GM18951 (cell line): ENCODE data around the gene JUN.
A peak's percentile ranks its signal among the peaks of the same experiment; 100 is the strongest.

Experiments
- POLR2A ChIP-seq: IDR thresholded peaks from 4 replicates; pipeline ENCODE4 v1.6.1; 2011; ENCODE audit warnings: mild to moderate bottlenecking; ENCODE audit not compliant: insufficient read length, insufficient read depth; ENCODE audit errors: extremely low read depth
- in situ Hi-C: fragments of 300-500 bp; cut with MboI; formaldehyde crosslinking; loops from one replicate; pipeline ENCODE4 v1.12.0; 2022; ENCODE audit warnings: low sequenced_read_pairs, mixed read lengths, inconsistent platforms; ENCODE audit not compliant: unreplicated experiment

JUN gene

GRCh38 chr1:58783993-58784757 lies at the start of gene JUN:
Gene JUN (minus strand): TSS chr1:58784047. CDS start chr1:58783070, 977 bp downstream.
- peak; percentile 100 for TF ChIP-seq POLR2A
- in situ Hi-C loops = no loop called here

GRCh38 chr1:58833166-58833565 lies 49.3 kb upstream of the JUN start:
- in situ Hi-C loops = no loop called here
- no peak for TF ChIP-seq POLR2A

GRCh38 chr1:58830291-58830690 lies 46.4 kb upstream of the JUN start:
- TF ChIP-seq POLR2A = no peak

GRCh38 chr1:58829866-58830265 lies 46.0 kb upstream of the JUN start:
- no peak for TF ChIP-seq POLR2A
- in situ Hi-C loops = no loop called here

More at GRCh38 chr1:58830291-58830690, 46.4 kb upstream of the JUN start:
- in situ Hi-C loops = no loop called here

GRCh38 chr1:58827298-58827697 lies 43.5 kb upstream of the JUN start:
- in situ Hi-C loops = no loop called here
- TF ChIP-seq POLR2A = no peak

- no peak for TF ChIP-seq POLR2A
- in situ Hi-C loops = no loop called here
These were observed 41.0 kb upstream of the JUN start for GRCh38 chr1:58824753-58825389.

- TF ChIP-seq POLR2A = no peak
- in situ Hi-C loops = no loop called here
These were observed 39.7 kb upstream of the JUN start for GRCh38 chr1:58823481-58824010.

GRCh38 chr1:58821309-58821708 lies 37.5 kb upstream of the JUN start:
- no peak for TF ChIP-seq POLR2A
- in situ Hi-C loops = no loop called here

GRCh38 chr1:58818976-58819375 lies 35.1 kb upstream of the JUN start:
- TF ChIP-seq POLR2A = no peak
- in situ Hi-C loops = no loop called here

- in situ Hi-C loops = no loop called here
- TF ChIP-seq POLR2A = no peak
These were observed 34.2 kb upstream of the JUN start for GRCh38 chr1:58818075-58818474.

GRCh38 chr1:58816747-58817221 lies 32.9 kb upstream of the JUN start:
- in situ Hi-C loops = no loop called here
- TF ChIP-seq POLR2A = no peak

GRCh38 chr1:58816072-58816746 lies 32.4 kb upstream of the JUN start:
- in situ Hi-C loops = no loop called here
- peak; percentile 82 for TF ChIP-seq POLR2A

- in situ Hi-C loops = no loop called here
- TF ChIP-seq POLR2A = no peak
These were observed 31.8 kb upstream of the JUN start for GRCh38 chr1:58815686-58816071.
